Nephron (organoid): Measurements from ENCODE around the gene LDLRAD1.

ENCODE experiments used
- H3K27ac Mint-ChIP-seq, 3 experiments: 2 replicates each; pipeline ENCODE4 v1.8.0; 2020; ENCODE audit warnings: mixed read lengths in 3 of 3, mild to moderate bottlenecking in 2 of 3, moderate library complexity in 1 of 3
- H3K27me3 Mint-ChIP-seq: 2 replicates; pipeline ENCODE4 v1.8.0; 2021; ENCODE audit warnings: low read depth, mild to moderate bottlenecking, moderate library complexity, mixed read lengths
- H3K36me3 Mint-ChIP-seq: 2 replicates; pipeline ENCODE4 v1.8.0; 2020; ENCODE audit warnings: low read depth, mixed read lengths
- H3K4me1 Mint-ChIP-seq: 2 replicates; pipeline ENCODE4 v1.8.0; 2020; ENCODE audit warnings: mixed read lengths
- H3K4me3 Mint-ChIP-seq, 3 experiments: 2 replicates each; pipeline ENCODE4 v1.8.0; 2020; ENCODE audit warnings: mild to moderate bottlenecking in 3 of 3, mixed read lengths in 3 of 3, moderate library complexity in 2 of 3
- H3K9me3 Mint-ChIP-seq: 2 replicates; pipeline ENCODE4 v1.8.0; 2020; ENCODE audit warnings: mixed read lengths
- CTCF ChIP-seq, 3 experiments: fragments of 200-600 bp; sonication (generic); IDR thresholded peaks; one replicate each; pipeline ENCODE4 v1.5.0; 2021; ENCODE audit warnings: antibody characterized with exemption in 3 of 3; ENCODE audit not compliant: unreplicated experiment in 3 of 3

LDLRAD1 gene

GRCh38 chr1:54017979-54018378 lies at the start of gene LDLRAD1:
Gene LDLRAD1 (minus strand): TSS chr1:54018186. CDS start chr1:54018112, 74 bp downstream.
- Mint-ChIP-seq H3K4me1 (no peaks in the 10 kb centered on the region), H3K27ac (no peak within 1 kb of the TSS), H3K36me3 (no peaks in the 10 kb centered on the region), H3K27me3 (peaks cover 17% of the 10 kb centered on the region), H3K4me3 (no peak within 1 kb of the TSS), H3K9me3 (no peaks in the 10 kb centered on the region)
- no peak for TF ChIP-seq CTCF (IDR thresholded peaks at IDR 0.05; ENCODE audit: unreplicated experiment in 3 of 3)

- no peak for TF ChIP-seq CTCF (IDR thresholded peaks at IDR 0.05; ENCODE audit: unreplicated experiment in 3 of 3)
- no peak overlapping the region for H3K27ac Mint-ChIP-seq
- H3K36me3 Mint-ChIP-seq, result peaks cover 10% of the 10 kb centered on the region
- peaks cover 1% of the 10 kb centered on the region for H3K27me3 Mint-ChIP-seq
- H3K9me3 Mint-ChIP-seq, result no peaks in the 10 kb centered on the region
- no peak overlapping the region for H3K4me3 Mint-ChIP-seq
- H3K4me1 Mint-ChIP-seq, result no peaks in the 10 kb centered on the region
Measured at GRCh38 chr1:54064299-54064698, 46.3 kb upstream of the LDLRAD1 start.

GRCh38 chr1:54054438-54054749 lies 36.4 kb upstream of the LDLRAD1 start:
- Mint-ChIP-seq H3K27ac (no peak overlapping the region), H3K9me3 (no peaks in the 10 kb centered on the region), H3K36me3 (peaks cover 5% of the 10 kb centered on the region), H3K27me3 (no peaks in the 10 kb centered on the region), H3K4me3 (no peak overlapping the region), H3K4me1 (peaks cover 11% of the 10 kb centered on the region)
- TF ChIP-seq CTCF (IDR thresholded peaks at IDR 0.05; ENCODE audit: unreplicated experiment in 3 of 3), result no peak

GRCh38 chr1:54053745-54054437 lies 35.9 kb upstream of the LDLRAD1 start:
- Mint-ChIP-seq H3K27ac (no peak overlapping the region), H3K9me3 (no peaks in the 10 kb centered on the region), H3K4me3 (no peak overlapping the region), H3K36me3 (peaks cover 5% of the 10 kb centered on the region), H3K4me1 (peaks cover 11% of the 10 kb centered on the region), H3K27me3 (no peaks in the 10 kb centered on the region)
- no peak for TF ChIP-seq CTCF (IDR thresholded peaks at IDR 0.05; ENCODE audit: unreplicated experiment in 3 of 3)

GRCh38 chr1:54052934-54053744 lies 35.2 kb upstream of the LDLRAD1 start, which contains the start of the genes TCEANC2 and TMEM59:
Gene TCEANC2 (plus strand): TSS chr1:54053608. CDS start chr1:54054423, 815 bp downstream.
Gene TMEM59 (minus strand): TSS chr1:54053204. CDS start chr1:54053188, 16 bp downstream.
- peaks cover 11% of the 10 kb centered on the region for H3K4me1 Mint-ChIP-seq

More at GRCh38 chr1:54052934-54053744, 35.2 kb upstream of the LDLRAD1 start, which contains the start of the genes TCEANC2 and TMEM59:
- Mint-ChIP-seq H3K27ac (no peak within 1 kb of the TSS), H3K27me3 (no peaks in the 10 kb centered on the region), H3K9me3 (no peaks in the 10 kb centered on the region), H3K36me3 (peaks cover 5% of the 10 kb centered on the region), H3K4me3 (no peak within 1 kb of the TSS)
- no peak for TF ChIP-seq CTCF (IDR thresholded peaks at IDR 0.05; ENCODE audit: unreplicated experiment in 3 of 3)
